ENCODE measurements around the gene FLAD1. TPM values are rescaled to one million over a fixed set of nuclear protein-coding genes. Genes with fewer than 3 reads are reported as not detected.
"Not testable (repeated sequence)": the region's sequence is repeated elsewhere in the genome, so short reads cannot be mapped to it uniquely, and the experiment has no call there.

The FLAD1 gene
- total and polyA plus RNA-seq, 2 of the 4 experiments (the other 2 are of a cell fraction), result 26.3 to 37.3 TPM

- H2AK9ac ChIP-seq (replicated peaks; ENCODE audit: low read depth, low read length, poor library complexity); ATAC-seq (ENCODE audit: low read depth); intact Hi-C loops (cut with micrococcal nuclease); H2BK20ac ChIP-seq (ENCODE audit: low read depth, low read length); H2BK5ac ChIP-seq (ENCODE audit: low read depth, low read length, poor library complexity, severe bottlenecking); H2BK15ac ChIP-seq (ENCODE audit: low read depth, low read length); H3K4me1 ChIP-seq (ENCODE audit: control insufficient read depth, insufficient read depth, low read length); CTCF ChIA-PET; H3K18ac ChIP-seq (ENCODE audit: low read depth, low read length); H3K27me3 ChIP-seq (ENCODE audit: control insufficient read depth, insufficient read depth, low read length); dilution Hi-C loops (cut with HindIII; ENCODE audit: low sequenced_read_pairs, unreplicated experiment); H3K56ac ChIP-seq (ENCODE audit: extremely low read depth, insufficient read depth, low read length); H2AK5ac ChIP-seq (ENCODE audit: low read depth, low read length); POLR2A ChIA-PET (ENCODE audit: unreplicated experiment); H3K9ac ChIP-seq (ENCODE audit: low read depth, low read length); H3K23ac ChIP-seq (ENCODE audit: low read depth, low read length); H4K91ac ChIP-seq (ENCODE audit: insufficient read depth, low read depth, low read length); H3K14ac ChIP-seq (replicated peaks; ENCODE audit: low read depth, low read length); H4K5ac ChIP-seq (ENCODE audit: low read depth, low read length); in situ Hi-C loops (cut with MboI; ENCODE audit: low sequenced_read_pairs); H3K4me2 ChIP-seq (ENCODE audit: low read depth, low read length); H2AFZ ChIP-seq (replicated peaks; ENCODE audit: low read length, poor library complexity); H2BK120ac ChIP-seq (ENCODE audit: low read depth, low read length); H3K4ac ChIP-seq (ENCODE audit: low read depth, low read length); H3K27ac ChIP-seq (ENCODE audit: insufficient read depth, low read length); H4K8ac ChIP-seq (ENCODE audit: low read depth in 2 of 2, low read length in 2 of 2); BruUV-seq (replicated peaks); H3K9me1 ChIP-seq (ENCODE audit: insufficient read depth, low read length); H3K4me3 ChIP-seq (ENCODE audit: insufficient read depth, low read depth, low read length); DNase-seq; H3K9me3 ChIP-seq (ENCODE audit: control insufficient read depth, insufficient read depth, low read length): not testable (repeated sequence)
- H3K79me1 ChIP-seq (ENCODE audit: low read depth in 1 of 2, low read length in 2 of 2), result peaks cover 27 to 68% of the 10 kb centered on the region in 2 experiments
- no CpG with 5 or more reads among the region's 4 CpGs for WGBS, 2 experiments (ENCODE audit: extremely low coverage in 2 of 2, insufficient read length in 1 of 2)
- peaks cover 28% of the 10 kb centered on the region for H3K36me3 ChIP-seq (ENCODE audit: control insufficient read depth, insufficient read depth, low read length)
- H4K20me1 ChIP-seq (ENCODE audit: insufficient read depth, low read length), result peaks cover 12% of the 10 kb centered on the region; the same call in 1 of the 2 replicates
Observed at GRCh38 chr1:154986736-154987135, 3.6 kb downstream of the FLAD1 start.
